Loucy (cell line): ENCODE results near the gene USP31.

Experiments used
- EZH2phosphoT487 ChIP-seq: fragments of 200-600 bp; IDR thresholded peaks from 2 replicates; pipeline ENCODE4 v1.6.1; 2018; ENCODE audit warnings: antibody characterized with exemption, mild to moderate bottlenecking, moderate library complexity, borderline replicate concordance
- TF ChIP-seq, protein P1 (sequence below): fragments of 200-600 bp; sonication (generic); conservative IDR thresholded peaks from 2 replicates; pipeline ENCODE4 v1.5.1; 2014; ENCODE audit warnings: mild to moderate bottlenecking, antibody characterized with exemption, low read length

DNA sequence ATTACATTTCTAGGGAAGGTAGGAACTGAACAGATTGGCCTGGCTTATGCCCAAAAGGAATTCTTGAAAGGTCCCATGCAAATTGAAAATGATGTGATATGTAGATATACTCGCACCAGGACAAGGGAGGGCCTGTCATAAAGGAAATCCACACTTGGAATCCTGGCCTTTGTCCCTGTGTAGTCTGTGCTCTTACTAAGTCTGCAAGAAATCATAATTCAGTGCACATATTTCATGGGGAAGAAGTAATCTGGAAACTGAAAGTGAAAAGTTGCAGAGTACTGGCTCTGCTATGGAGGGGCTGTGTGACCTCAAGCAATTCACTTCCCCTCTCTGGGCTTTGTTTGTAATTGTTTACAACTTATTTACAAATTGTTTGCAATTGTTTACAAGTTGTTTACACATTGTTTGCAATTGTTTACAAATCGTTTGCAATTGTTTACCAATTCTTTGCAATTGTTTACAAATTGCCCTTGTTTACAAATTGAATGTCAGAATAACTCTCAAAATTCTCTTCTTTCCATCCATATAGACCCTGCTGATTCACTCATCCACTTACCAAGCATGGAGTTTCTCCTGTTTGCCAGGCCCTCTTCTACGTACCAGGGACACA lies 46.2 kb upstream of the USP31 start:
- TF ChIP-seq, protein P1, sequence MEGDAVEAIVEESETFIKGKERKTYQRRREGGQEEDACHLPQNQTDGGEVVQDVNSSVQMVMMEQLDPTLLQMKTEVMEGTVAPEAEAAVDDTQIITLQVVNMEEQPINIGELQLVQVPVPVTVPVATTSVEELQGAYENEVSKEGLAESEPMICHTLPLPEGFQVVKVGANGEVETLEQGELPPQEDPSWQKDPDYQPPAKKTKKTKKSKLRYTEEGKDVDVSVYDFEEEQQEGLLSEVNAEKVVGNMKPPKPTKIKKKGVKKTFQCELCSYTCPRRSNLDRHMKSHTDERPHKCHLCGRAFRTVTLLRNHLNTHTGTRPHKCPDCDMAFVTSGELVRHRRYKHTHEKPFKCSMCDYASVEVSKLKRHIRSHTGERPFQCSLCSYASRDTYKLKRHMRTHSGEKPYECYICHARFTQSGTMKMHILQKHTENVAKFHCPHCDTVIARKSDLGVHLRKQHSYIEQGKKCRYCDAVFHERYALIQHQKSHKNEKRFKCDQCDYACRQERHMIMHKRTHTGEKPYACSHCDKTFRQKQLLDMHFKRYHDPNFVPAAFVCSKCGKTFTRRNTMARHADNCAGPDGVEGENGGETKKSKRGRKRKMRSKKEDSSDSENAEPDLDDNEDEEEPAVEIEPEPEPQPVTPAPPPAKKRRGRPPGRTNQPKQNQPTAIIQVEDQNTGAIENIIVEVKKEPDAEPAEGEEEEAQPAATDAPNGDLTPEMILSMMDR: no peak
- TF ChIP-seq EZH2phosphoT487: no peak
